ENCODE data around the gene NCCRP1.

The NCCRP1 gene

DNA sequence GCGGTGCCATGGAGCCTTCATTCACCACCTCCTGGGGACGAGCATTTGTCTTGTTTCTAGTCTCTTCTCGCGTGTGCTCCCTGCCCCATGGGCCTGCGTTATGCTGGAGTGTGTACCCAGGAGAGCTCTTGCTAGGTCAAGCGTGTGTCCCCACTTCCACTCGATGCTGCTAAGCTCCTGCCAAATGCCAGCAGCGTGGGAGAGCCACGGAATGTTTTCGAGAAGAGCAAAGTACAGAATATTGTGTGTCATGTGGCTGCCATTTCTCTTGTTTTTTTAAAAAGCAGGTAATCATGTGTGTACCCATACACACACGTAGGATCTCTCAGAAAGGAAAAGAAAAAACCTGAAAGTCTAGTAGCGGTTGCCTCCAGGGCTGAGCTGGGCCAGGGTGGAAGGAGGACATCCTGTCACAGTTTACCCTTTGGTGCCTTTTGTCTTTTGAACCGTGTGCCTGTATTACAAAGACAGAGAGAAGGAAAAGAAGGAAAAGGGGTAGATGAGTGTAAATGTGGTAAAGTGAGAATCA lies 42.6 kb upstream of the NCCRP1 start:
- H3K27ac ChIP-seq: peak overlapping the region; percentile 97

DNA sequence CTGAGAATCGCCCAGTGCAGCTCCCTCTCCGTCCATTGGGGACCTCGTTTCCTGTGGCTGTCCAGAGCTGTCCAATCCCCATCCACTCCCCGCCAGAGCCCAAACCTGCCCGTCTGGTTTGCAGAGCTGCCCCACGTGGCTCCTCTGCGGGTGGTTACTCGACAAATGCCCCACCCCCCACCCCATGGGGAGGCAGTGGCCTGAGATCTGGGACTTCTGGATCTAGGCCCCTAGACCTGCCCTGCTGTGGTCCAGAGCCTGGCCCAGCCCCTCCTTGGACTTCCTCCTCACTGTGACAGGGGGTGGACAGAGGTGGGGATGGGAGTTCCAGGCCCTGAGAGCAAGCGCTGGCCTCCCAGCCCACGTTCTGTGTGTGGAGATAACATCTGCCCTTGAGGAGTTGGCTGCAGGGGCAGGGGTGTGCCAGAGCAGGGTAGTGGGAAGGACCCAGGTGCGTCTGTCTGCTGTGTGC lies 42.1 kb upstream of the NCCRP1 start:
- peak; percentile 41 for TF ChIP-seq CTCF (conservative IDR thresholded peaks at IDR 0.05)
- H3K27ac ChIP-seq: peak overlapping the region; percentile 97

More for the DNA sequence above, 42.6 kb upstream of the NCCRP1 start:
- TF ChIP-seq CTCF (conservative IDR thresholded peaks at IDR 0.05): no peak

DNA sequence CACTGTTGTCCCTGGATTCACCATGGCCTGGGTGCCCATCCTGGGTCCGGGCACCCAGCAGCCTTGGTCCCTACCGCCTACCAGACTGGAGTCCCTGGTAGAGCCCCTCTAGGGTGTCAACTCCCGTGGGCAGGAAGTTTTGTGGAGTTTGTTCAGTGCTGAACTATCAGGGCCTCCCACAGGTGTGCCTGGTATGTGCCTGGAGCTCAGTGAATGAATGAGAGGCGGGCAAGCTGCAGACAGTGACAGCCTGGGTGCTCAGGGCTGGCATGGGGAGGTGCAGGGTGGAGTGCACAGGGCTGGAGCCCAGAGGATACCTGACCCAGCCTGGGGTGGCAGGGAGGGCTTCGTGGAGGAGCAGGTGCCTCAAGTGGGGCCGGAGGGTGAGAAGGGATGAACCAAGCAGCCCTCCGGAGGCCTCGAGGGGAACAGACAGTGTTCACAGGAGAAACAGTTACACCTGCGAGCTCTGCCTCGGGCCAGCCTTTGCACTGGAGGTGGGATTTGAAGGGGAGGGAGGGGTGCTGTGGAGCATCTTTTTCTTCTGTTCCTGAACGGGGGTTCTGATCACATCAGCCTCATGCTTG lies 41.6 kb upstream of the NCCRP1 start:
- peak overlapping the region; percentile 97 for H3K27ac ChIP-seq
- TF ChIP-seq CTCF (conservative IDR thresholded peaks at IDR 0.05): no peak

GRCh38 chr19:39155741-39156140 lies 41.0 kb upstream of the NCCRP1 start:
- no peak for TF ChIP-seq CTCF (conservative IDR thresholded peaks at IDR 0.05)
- peak overlapping the region; percentile 97 for H3K27ac ChIP-seq

- no peak for TF ChIP-seq CTCF (conservative IDR thresholded peaks at IDR 0.05)
- peak overlapping the region; percentile 97 for H3K27ac ChIP-seq
These were observed 40.2 kb upstream of the NCCRP1 start for GRCh38 chr19:39156326-39157230.

- TF ChIP-seq CTCF (conservative IDR thresholded peaks at IDR 0.05): no peak
- peak overlapping the region; percentile 97 for H3K27ac ChIP-seq
These were observed 39.3 kb upstream of the NCCRP1 start for GRCh38 chr19:39157275-39157996.

DNA sequence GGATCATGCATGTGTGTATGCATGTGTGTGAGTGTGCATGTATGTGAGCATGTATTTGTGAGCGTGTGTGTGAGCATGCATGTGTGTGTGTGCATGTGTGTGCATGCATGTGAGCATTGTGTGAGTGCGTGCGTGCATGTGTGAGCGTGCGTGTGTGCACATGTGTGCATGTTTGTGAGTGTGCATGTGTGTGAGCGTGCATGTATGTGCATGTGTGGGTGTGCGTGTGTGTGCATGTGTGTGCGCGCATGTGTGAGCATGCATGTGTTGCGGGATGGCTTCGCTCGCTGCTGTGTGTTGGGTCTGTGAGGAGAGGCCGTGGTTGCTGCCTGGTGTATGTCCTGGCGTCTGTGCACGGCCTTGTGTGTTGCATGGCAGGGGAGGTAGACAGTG lies 38.8 kb upstream of the NCCRP1 start:
- H3K27ac ChIP-seq: peak overlapping the region; percentile 97
- TF ChIP-seq CTCF (conservative IDR thresholded peaks at IDR 0.05): no peak

All from VCaP (cell line).